RWPE2 (cell line): Measurements from ENCODE around the gene NUAK1.

Source experiments
- ATAC-seq: fragments of 200-7000 bp; cut with Tn5 transposase; 3 replicates; pipeline ENCODE4 v1.9.1; 2021; ENCODE audit warnings: low read depth
- DNase-seq: peaks from one replicate; pipeline ENCODE4 v3.0.0-alpha.2; 2020; ENCODE audit warnings: low spot score
- H3K27ac ChIP-seq: fragments of 450-650 bp; 2 replicates; pipeline ENCODE4 v1.5.1; 2017; ENCODE audit warnings: mild to moderate bottlenecking; ENCODE audit not compliant: poor library complexity, severe bottlenecking
- H3K27me3 ChIP-seq: fragments of 250-450 bp; sonication (Bioruptor Pico); 2 replicates; pipeline ENCODE4 v1.5.1; 2021; ENCODE audit warnings: mild to moderate bottlenecking, moderate library complexity; ENCODE audit not compliant: insufficient read depth, poor library complexity, severe bottlenecking
- H3K36me3 ChIP-seq: fragments of 250-450 bp; sonication (Bioruptor Pico); 2 replicates; pipeline ENCODE4 v1.5.1; 2020; ENCODE audit warnings: low read depth, mild to moderate bottlenecking, moderate library complexity
- H3K4me1 ChIP-seq: fragments of 250-450 bp; sonication (Bioruptor Pico); 2 replicates; pipeline ENCODE4 v1.5.1; 2021; ENCODE audit warnings: mild to moderate bottlenecking, moderate library complexity; ENCODE audit not compliant: insufficient read depth, poor library complexity, severe bottlenecking
- H3K4me3 ChIP-seq: fragments of 250-450 bp; sonication (Bioruptor Pico); 2 replicates; pipeline ENCODE4 v1.5.1; 2021; ENCODE audit warnings: mild to moderate bottlenecking, moderate library complexity; ENCODE audit not compliant: severe bottlenecking
- H3K9me3 ChIP-seq: fragments of 250-450 bp; sonication (Bioruptor Pico); 2 replicates; pipeline ENCODE4 v1.5.1; 2021; ENCODE audit warnings: mild to moderate bottlenecking, moderate library complexity; ENCODE audit not compliant: severe bottlenecking
- CTCF ChIP-seq: fragments of 450-650 bp; IDR thresholded peaks from one replicate; pipeline ENCODE4 v1.5.1; 2017; ENCODE audit warnings: mild to moderate bottlenecking, moderate library complexity; ENCODE audit not compliant: poor library complexity, severe bottlenecking

NUAK1 gene

GRCh38 chr12:106080041-106080790, 58.5 kb downstream of the NUAK1 start:
- H3K27me3 ChIP-seq: no peaks in the 10 kb centered on the region
- no peak overlapping the region for H3K4me3 ChIP-seq
- no peak for DNase-seq
- H3K36me3 ChIP-seq: peaks cover 20% of the 10 kb centered on the region
- TF ChIP-seq CTCF: no peak
- no peak for ATAC-seq
- no peaks in the 10 kb centered on the region for H3K4me1 ChIP-seq
- H3K27ac ChIP-seq: no peak overlapping the region
- no peaks in the 10 kb centered on the region for H3K9me3 ChIP-seq

- Histone ChIP-seq H3K4me3 (no peak overlapping the region), H3K27me3 (no peaks in the 10 kb centered on the region), H3K27ac (no peak overlapping the region), H3K36me3 (peaks cover 23% of the 10 kb centered on the region), H3K4me1 (no peaks in the 10 kb centered on the region), H3K9me3 (no peaks in the 10 kb centered on the region)
- ATAC-seq (no peak), DNase-seq (no peak)
- TF ChIP-seq CTCF: no peak
These were observed 59.5 kb downstream of the NUAK1 start for GRCh38 chr12:106079148-106079738.

- Histone ChIP-seq H3K4me3 (no peak overlapping the region), H3K27me3 (no peaks in the 10 kb centered on the region), H3K36me3 (peaks cover 20% of the 10 kb centered on the region), H3K9me3 (no peaks in the 10 kb centered on the region), H3K27ac (no peak overlapping the region), H3K4me1 (no peaks in the 10 kb centered on the region)
- ATAC-seq: peak; percentile 65; the same call in 2 of the 3 replicates
- no peak for TF ChIP-seq CTCF
- no peak for DNase-seq
These were observed 60.3 kb downstream of the NUAK1 start for GRCh38 chr12:106078358-106079010.

- Histone ChIP-seq H3K27ac (no peak overlapping the region), H3K4me3 (no peak overlapping the region), H3K4me1 (no peaks in the 10 kb centered on the region), H3K27me3 (no peaks in the 10 kb centered on the region), H3K36me3 (peaks cover 34% of the 10 kb centered on the region), H3K9me3 (no peaks in the 10 kb centered on the region)
- ATAC-seq: no peak
- no peak for DNase-seq
- TF ChIP-seq CTCF: no peak
These were observed 63.9 kb downstream of the NUAK1 start for GRCh38 chr12:106074706-106075392.
